IMR-90 (cell line): Measurements from ENCODE around the gene ZFR2.

Experiments
- POLR2A ChIP-seq: IDR thresholded peaks from 2 replicates; pipeline ENCODE4 v1.6.1; 2012; ENCODE audit warnings: mild to moderate bottlenecking, low read depth, low read length
- SMC3 ChIP-seq: fragments of 150-350 bp; IDR thresholded peaks from 2 replicates; pipeline ENCODE4 v1.6.1; 2016; ENCODE audit warnings: low read depth, mild to moderate bottlenecking, antibody characterized with exemption, low read length, moderate library complexity
- TF ChIP-seq, protein P1 (sequence below): conservative IDR thresholded peaks from 2 replicates; pipeline ENCODE4 v1.5.1; 2012; ENCODE audit warnings: mild to moderate bottlenecking, low read depth, low read length, improper control_type of control experiment
- TF ChIP-seq, protein P2 (sequence below): fragments of 150-350 bp; IDR thresholded peaks from 2 replicates; pipeline ENCODE4 v1.6.1; 2016; ENCODE audit warnings: low read depth, mild to moderate bottlenecking, low read length, moderate library complexity, borderline replicate concordance

DNA sequence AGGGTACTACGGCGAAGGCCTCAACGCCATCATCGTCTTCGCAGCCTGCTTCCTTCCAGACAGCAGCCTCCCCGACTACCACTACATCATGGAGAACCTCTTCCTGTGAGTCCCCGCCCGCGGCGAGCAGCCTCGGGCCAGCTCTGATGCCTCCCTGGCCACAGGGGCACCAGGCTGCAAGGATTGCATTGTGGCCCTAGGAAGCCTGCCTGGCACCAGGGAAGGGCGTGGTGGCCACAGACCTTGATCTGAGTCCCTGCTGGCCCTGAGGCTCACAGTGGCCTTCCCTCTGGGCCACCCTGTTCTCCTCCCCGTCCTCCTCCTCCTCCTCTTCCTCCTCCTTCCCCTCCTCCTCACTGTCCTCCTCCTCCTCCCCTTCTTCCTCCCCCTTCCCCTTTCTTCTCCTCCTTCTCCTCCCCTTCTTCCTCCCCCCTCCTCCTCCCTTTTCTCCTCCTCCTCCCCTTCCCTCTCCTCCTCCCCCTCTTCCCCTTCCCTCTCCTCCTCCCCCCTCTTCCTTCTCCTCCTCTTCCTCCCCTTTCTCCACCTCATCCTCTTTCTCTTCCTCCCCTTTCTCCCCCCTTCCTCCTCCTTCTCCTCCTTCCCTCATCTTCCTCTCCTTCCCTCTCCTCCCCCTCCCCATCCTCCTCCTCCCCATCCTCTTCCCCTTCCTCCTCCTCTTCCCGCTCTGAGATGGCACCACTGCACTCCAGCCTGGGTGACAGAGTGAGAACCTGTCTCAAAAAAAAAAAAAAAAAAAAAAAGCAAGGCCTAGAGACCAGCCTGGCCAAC is 39.6 kb upstream of the ZFR2 start:
- TF ChIP-seq, protein P1, sequence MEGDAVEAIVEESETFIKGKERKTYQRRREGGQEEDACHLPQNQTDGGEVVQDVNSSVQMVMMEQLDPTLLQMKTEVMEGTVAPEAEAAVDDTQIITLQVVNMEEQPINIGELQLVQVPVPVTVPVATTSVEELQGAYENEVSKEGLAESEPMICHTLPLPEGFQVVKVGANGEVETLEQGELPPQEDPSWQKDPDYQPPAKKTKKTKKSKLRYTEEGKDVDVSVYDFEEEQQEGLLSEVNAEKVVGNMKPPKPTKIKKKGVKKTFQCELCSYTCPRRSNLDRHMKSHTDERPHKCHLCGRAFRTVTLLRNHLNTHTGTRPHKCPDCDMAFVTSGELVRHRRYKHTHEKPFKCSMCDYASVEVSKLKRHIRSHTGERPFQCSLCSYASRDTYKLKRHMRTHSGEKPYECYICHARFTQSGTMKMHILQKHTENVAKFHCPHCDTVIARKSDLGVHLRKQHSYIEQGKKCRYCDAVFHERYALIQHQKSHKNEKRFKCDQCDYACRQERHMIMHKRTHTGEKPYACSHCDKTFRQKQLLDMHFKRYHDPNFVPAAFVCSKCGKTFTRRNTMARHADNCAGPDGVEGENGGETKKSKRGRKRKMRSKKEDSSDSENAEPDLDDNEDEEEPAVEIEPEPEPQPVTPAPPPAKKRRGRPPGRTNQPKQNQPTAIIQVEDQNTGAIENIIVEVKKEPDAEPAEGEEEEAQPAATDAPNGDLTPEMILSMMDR, result no peak
- TF ChIP-seq POLR2A, result no peak
- TF ChIP-seq SMC3, result no peak
- TF ChIP-seq, protein P2, sequence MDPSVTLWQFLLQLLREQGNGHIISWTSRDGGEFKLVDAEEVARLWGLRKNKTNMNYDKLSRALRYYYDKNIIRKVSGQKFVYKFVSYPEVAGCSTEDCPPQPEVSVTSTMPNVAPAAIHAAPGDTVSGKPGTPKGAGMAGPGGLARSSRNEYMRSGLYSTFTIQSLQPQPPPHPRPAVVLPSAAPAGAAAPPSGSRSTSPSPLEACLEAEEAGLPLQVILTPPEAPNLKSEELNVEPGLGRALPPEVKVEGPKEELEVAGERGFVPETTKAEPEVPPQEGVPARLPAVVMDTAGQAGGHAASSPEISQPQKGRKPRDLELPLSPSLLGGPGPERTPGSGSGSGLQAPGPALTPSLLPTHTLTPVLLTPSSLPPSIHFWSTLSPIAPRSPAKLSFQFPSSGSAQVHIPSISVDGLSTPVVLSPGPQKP, result no peak
